Osteoblast (primary cell): ENCODE results near the gene CCDC30. TPM values are rescaled to one million over a fixed set of nuclear protein-coding genes. Genes with fewer than 3 reads are reported as not detected.
A peak's percentile ranks its signal among the peaks of the same experiment; 100 is the strongest.

Source experiments
- DNase-seq: peaks from one replicate; pipeline ENCODE4 v3.0.0; 2011; ENCODE audit warnings: low spot score, mixed read lengths; ENCODE audit not compliant: insufficient read length; ENCODE audit errors: missing footprints
- H2AFZ ChIP-seq: 2 replicates; pipeline ENCODE4 v1.6.0; 2011; ENCODE audit warnings: mild to moderate bottlenecking, low read length
- H3K27ac ChIP-seq: 2 replicates; pipeline ENCODE4 v1.5.1; 2011; ENCODE audit warnings: mild to moderate bottlenecking, low read depth, low read length, moderate library complexity
- H3K27me3 ChIP-seq: 2 replicates; pipeline ENCODE4 v1.6.0; 2012; ENCODE audit warnings: mild to moderate bottlenecking, control low read depth, inconsistent platforms, low read length, moderate library complexity; ENCODE audit not compliant: insufficient read depth
- H3K36me3 ChIP-seq: 2 replicates; pipeline ENCODE4 v1.5.1; 2011; ENCODE audit warnings: mild to moderate bottlenecking, low read length, control low read depth, moderate library complexity; ENCODE audit not compliant: insufficient read depth
- H3K4me1 ChIP-seq: 2 replicates; pipeline ENCODE4 v1.5.1; 2011; ENCODE audit warnings: mild to moderate bottlenecking, low read length, control low read depth, moderate library complexity; ENCODE audit not compliant: insufficient read depth
- H3K4me2 ChIP-seq: 2 replicates; pipeline ENCODE4 v1.6.0; 2011; ENCODE audit warnings: mild to moderate bottlenecking, low read length; ENCODE audit not compliant: insufficient read depth
- H3K4me3 ChIP-seq: fragments of 200-600 bp; sonication (generic); 3 replicates; pipeline ENCODE4 v1.5.1; 2012; ENCODE audit warnings: mild to moderate bottlenecking, low read length, inconsistent platforms; ENCODE audit not compliant: insufficient read depth
- H3K79me2 ChIP-seq: 2 replicates; pipeline ENCODE4 v1.6.0; 2012; ENCODE audit warnings: mild to moderate bottlenecking, low read length, control low read depth, inconsistent platforms; ENCODE audit not compliant: insufficient read depth
- H3K9me3 ChIP-seq: 2 replicates; pipeline ENCODE4 v1.5.1; 2011; ENCODE audit warnings: low read depth, low read length, control low read depth
- H4K20me1 ChIP-seq: 2 replicates; pipeline ENCODE4 v1.6.0; 2012; ENCODE audit warnings: mild to moderate bottlenecking, low read length, control low read depth; ENCODE audit not compliant: insufficient read depth
- total RNA-seq: library from RNA; depleted of rRNA; stranded (reverse); fragments of >200 nt; gene quantifications from 2 replicates; pipeline ENCODE4 v1.2.3, GENCODE V29; 2012
- TF ChIP-seq, protein P1 (sequence below): IDR thresholded peaks from 2 replicates; pipeline ENCODE4 v1.5.1; 2011; ENCODE audit warnings: mild to moderate bottlenecking, low read depth, low read length, moderate library complexity; ENCODE audit errors: extremely low read depth

Gene CCDC30
- total RNA-seq, 1 donor, result 4.0 TPM

DNA sequence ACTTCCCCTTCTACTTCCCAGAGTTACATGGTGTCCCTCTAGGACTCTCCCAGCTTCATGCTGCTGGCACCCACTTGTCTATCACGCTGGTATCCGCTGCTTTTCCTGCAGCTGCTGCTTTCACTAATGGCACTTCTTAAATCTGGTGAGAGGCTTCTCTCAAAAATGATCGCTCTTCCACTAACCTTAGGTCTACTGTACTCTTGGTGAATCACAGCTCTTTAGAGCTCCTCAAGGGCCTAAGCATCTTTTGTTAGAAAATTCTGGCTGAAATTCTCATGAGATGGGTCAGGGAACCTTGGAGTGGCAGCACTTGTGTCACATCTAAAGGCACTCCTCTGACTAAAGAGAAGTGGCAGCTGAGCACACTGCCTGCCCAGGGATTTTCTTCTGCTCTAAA, 39.4 kb upstream of the CCDC30 start:
- Histone ChIP-seq H3K27ac (no peak overlapping the region), H3K36me3 (no peaks in the 10 kb centered on the region), H3K4me1 (peaks cover 14% of the 10 kb centered on the region), H2AFZ (no peak overlapping the region), H4K20me1 (no peaks in the 10 kb centered on the region), H3K27me3 (peaks cover 16% of the 10 kb centered on the region), H3K4me2 (no peak overlapping the region), H3K4me3 (no peak overlapping the region), H3K9me3 (no peaks in the 10 kb centered on the region), H3K79me2 (no peaks in the 10 kb centered on the region)
- peak; percentile 32 for DNase-seq
- TF ChIP-seq, protein P1, sequence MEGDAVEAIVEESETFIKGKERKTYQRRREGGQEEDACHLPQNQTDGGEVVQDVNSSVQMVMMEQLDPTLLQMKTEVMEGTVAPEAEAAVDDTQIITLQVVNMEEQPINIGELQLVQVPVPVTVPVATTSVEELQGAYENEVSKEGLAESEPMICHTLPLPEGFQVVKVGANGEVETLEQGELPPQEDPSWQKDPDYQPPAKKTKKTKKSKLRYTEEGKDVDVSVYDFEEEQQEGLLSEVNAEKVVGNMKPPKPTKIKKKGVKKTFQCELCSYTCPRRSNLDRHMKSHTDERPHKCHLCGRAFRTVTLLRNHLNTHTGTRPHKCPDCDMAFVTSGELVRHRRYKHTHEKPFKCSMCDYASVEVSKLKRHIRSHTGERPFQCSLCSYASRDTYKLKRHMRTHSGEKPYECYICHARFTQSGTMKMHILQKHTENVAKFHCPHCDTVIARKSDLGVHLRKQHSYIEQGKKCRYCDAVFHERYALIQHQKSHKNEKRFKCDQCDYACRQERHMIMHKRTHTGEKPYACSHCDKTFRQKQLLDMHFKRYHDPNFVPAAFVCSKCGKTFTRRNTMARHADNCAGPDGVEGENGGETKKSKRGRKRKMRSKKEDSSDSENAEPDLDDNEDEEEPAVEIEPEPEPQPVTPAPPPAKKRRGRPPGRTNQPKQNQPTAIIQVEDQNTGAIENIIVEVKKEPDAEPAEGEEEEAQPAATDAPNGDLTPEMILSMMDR, result no peak

DNA sequence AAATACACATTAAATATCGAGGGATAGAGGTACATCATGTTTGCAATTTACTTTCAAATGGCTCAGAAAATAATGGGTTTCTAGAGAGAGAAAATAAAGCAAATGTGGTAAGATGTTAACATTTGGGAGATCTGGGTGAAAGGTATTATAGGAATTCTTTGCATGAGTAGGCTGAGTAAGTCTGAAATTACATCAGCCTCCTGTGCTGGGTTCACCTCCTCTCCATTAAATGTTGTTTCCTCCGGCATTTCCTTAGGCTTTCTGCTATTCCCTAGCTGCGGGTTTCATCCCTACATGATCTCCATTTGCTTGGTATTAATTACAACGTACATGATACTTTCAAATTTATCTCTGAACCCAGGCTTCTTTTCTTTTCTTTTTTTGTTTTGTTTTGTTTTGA, 38.9 kb upstream of the CCDC30 start:
- Histone ChIP-seq H2AFZ (no peak overlapping the region), H4K20me1 (no peaks in the 10 kb centered on the region), H3K9me3 (no peaks in the 10 kb centered on the region), H3K79me2 (no peaks in the 10 kb centered on the region), H3K27me3 (peaks cover 16% of the 10 kb centered on the region), H3K36me3 (no peaks in the 10 kb centered on the region), H3K4me3 (no peak overlapping the region), H3K4me1 (peaks cover 14% of the 10 kb centered on the region), H3K27ac (no peak overlapping the region), H3K4me2 (no peak overlapping the region)
- TF ChIP-seq, protein P1, result no peak
- no peak for DNase-seq

DNA sequence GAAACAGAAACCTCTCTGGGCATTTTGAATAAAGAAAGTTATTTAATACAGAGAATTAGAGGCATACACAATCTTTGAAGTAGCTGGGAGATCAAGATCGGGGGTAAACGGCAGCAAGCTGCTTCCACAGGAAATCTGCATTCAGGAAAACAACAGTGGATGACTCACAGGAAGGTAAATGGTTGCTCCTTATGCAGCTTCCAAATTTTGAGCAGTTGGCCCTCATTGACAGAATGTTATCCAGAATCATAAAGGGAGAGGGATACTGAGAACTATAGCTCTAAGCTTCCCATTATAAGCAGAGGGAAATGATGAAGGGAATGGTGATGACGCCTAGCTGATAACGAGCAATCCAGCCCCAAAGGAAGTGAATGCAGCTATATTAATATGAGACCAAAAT, 35.8 kb upstream of the CCDC30 start:
- Histone ChIP-seq H3K4me3 (no peak overlapping the region), H2AFZ (no peak overlapping the region), H3K27ac (no peak overlapping the region), H3K4me1 (peaks cover 9% of the 10 kb centered on the region), H3K27me3 (peaks cover 5% of the 10 kb centered on the region), H3K36me3 (no peaks in the 10 kb centered on the region), H3K9me3 (no peaks in the 10 kb centered on the region), H3K4me2 (no peak overlapping the region), H3K79me2 (no peaks in the 10 kb centered on the region), H4K20me1 (no peaks in the 10 kb centered on the region)
- no peak for DNase-seq
- TF ChIP-seq, protein P1, result no peak

DNA sequence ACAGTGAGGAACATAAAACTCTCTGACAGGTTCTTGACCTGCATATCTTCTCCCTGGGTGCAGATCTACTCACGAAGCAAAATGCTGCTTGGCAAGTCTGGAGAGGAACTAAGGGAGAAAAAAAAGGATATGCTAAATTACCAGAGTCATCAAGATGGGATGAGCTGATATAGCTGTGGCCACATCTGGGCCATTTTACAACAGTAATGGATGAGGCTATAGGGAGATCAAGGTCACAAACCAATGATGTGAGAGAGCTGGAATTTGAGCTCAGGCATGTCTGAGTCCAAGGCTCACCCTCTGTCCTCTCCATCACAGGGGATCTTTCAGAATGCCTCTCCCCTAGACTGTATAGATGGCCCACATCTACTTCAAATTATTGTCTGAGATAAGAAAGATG, 33.5 kb upstream of the CCDC30 start:
- H3K79me2 ChIP-seq, result no peaks in the 10 kb centered on the region
- TF ChIP-seq, protein P1, result no peak
- H3K4me3 ChIP-seq, result no peak overlapping the region
- H4K20me1 ChIP-seq, result no peaks in the 10 kb centered on the region
- H3K4me2 ChIP-seq, result no peak overlapping the region
- no peak overlapping the region for H3K27ac ChIP-seq
- H3K9me3 ChIP-seq, result no peaks in the 10 kb centered on the region
- H2AFZ ChIP-seq, result no peak overlapping the region
- H3K36me3 ChIP-seq, result no peaks in the 10 kb centered on the region
- no peak for DNase-seq
- H3K4me1 ChIP-seq, result peaks cover 6% of the 10 kb centered on the region
- H3K27me3 ChIP-seq, result no peaks in the 10 kb centered on the region
